WTC11 (cell line): ENCODE results near the gene ABCA1. TPM values are rescaled to one million over a fixed set of nuclear protein-coding genes. Genes with fewer than 3 reads are reported as not detected.
"Not testable (repeated sequence)": the region's sequence is repeated elsewhere in the genome, so short reads cannot be mapped to it uniquely, and the experiment has no call there.

ENCODE experiments used
- ATAC-seq: fragments of 200-7000 bp; cut with Tn5 transposase; 2 replicates; pipeline ENCODE4 v1.10.0; 2021; ENCODE audit warnings: mild to moderate bottlenecking, moderate library complexity
- CTCF ChIA-PET: fragments of 300-600 bp; sonication (Branson Sonifier 250); formaldehyde crosslinking; loops from one replicate; lab custom pipeline; 2021; ENCODE audit warnings: antibody characterized with exemption; lab: Charles Lee
- POLR2A ChIA-PET: fragments of 350-600 bp; sonication (Branson Sonifier 250); formaldehyde crosslinking; loops from one replicate; lab custom pipeline; 2021; ENCODE audit warnings: antibody characterized with exemption; lab: Charles Lee
- DNase-seq: peaks from one replicate; pipeline ENCODE4 v3.0.0; 2021; ENCODE audit warnings: low spot score
- H3K27ac Mint-ChIP-seq: 2 replicates; pipeline ENCODE4 v1.8.0; 2021; ENCODE audit warnings: mixed read lengths
- H3K27me3 Mint-ChIP-seq: 2 replicates; pipeline ENCODE4 v1.8.0; 2021; ENCODE audit warnings: low read depth, mild to moderate bottlenecking, moderate library complexity, mixed read lengths
- H3K36me3 Mint-ChIP-seq: 2 replicates; pipeline ENCODE4 v1.8.0; 2021; ENCODE audit warnings: mixed read lengths
- H3K4me1 Mint-ChIP-seq: 2 replicates; pipeline ENCODE4 v1.8.0; 2022; ENCODE audit warnings: mixed read lengths
- H3K4me3 Mint-ChIP-seq: 2 replicates; pipeline ENCODE4 v1.8.0; 2021; ENCODE audit warnings: mild to moderate bottlenecking, moderate library complexity, mixed read lengths
- H3K9me3 Mint-ChIP-seq: 2 replicates; pipeline ENCODE4 v1.8.0; 2021; ENCODE audit warnings: mixed read lengths
- CBFB ChIP-seq: sonication (generic); formaldehyde crosslinking; IDR thresholded peaks from 2 replicates; pipeline ENCODE4 v1.8.1; 2022; ENCODE audit warnings: mild to moderate bottlenecking, low read depth, missing genetic modification reagents
- ETV6 ChIP-seq: sonication (generic); formaldehyde crosslinking; IDR thresholded peaks from 2 replicates; pipeline ENCODE4 v1.8.1; 2022; ENCODE audit warnings: mild to moderate bottlenecking, missing genetic modification reagents
- GABPB1 ChIP-seq: sonication (generic); formaldehyde crosslinking; IDR thresholded peaks from 2 replicates; pipeline ENCODE4 v1.8.1; 2023; ENCODE audit warnings: mild to moderate bottlenecking, missing genetic modification reagents
- IRF2 ChIP-seq: sonication (generic); formaldehyde crosslinking; IDR thresholded peaks from 2 replicates; pipeline ENCODE4 v1.8.0; 2022; ENCODE audit warnings: low read depth, missing genetic modification reagents, borderline replicate concordance
- NFE2L1 ChIP-seq: sonication (generic); formaldehyde crosslinking; IDR thresholded peaks from 2 replicates; pipeline ENCODE4 v1.8.1; 2023; ENCODE audit warnings: missing genetic modification reagents
- SOX15 ChIP-seq: fragments of 250-450 bp; sonication (Bioruptor Pico); IDR thresholded peaks from 2 replicates; pipeline ENCODE4 v1.9.0; 2021; ENCODE audit warnings: mild to moderate bottlenecking
- SP1 ChIP-seq: sonication (generic); formaldehyde crosslinking; conservative IDR thresholded peaks from 2 replicates; pipeline ENCODE4 v1.8.1; 2022; ENCODE audit warnings: missing genetic modification reagents
- ZBTB43 ChIP-seq: sonication (generic); formaldehyde crosslinking; IDR thresholded peaks from 2 replicates; pipeline ENCODE4 v1.8.1; 2023; ENCODE audit warnings: mild to moderate bottlenecking, missing genetic modification reagents
- ZNF416 ChIP-seq: fragments of 250-450 bp; sonication (Bioruptor Pico); IDR thresholded peaks from 2 replicates; pipeline ENCODE4 v1.9.0; 2021; ENCODE audit warnings: mild to moderate bottlenecking, inconsistent platforms
- ZNF423 ChIP-seq: fragments of 250-450 bp; sonication (Bioruptor Pico); IDR thresholded peaks from 2 replicates; pipeline ENCODE4 v2.1.2; 2022; ENCODE audit warnings: mild to moderate bottlenecking, moderate library complexity
- ZNF671 ChIP-seq: fragments of 250-450 bp; sonication (Bioruptor Pico); IDR thresholded peaks from 2 replicates; pipeline ENCODE4 v1.8.0; 2021; ENCODE audit warnings: mild to moderate bottlenecking
- total RNA-seq: library from RNA; stranded (reverse); gene quantifications from 3 replicates; pipeline ENCODE4 v1.2.3, GENCODE V29; 2021

Gene ABCA1
- total RNA-seq, 1 experiment from 2014 or later = 7.8 TPM

GRCh38 chr9:104927912-104928740 lies at the start of gene ABCA1 (continued):
- no peak for TF ChIP-seq NFE2L1 (CRISPR knock-in tag)
- no peak for TF ChIP-seq SOX15 (CRISPR knock-in tag)
- peak; percentile 81 for TF ChIP-seq SP1 (CRISPR knock-in tag)
- TF ChIP-seq, all 79 proteins: peak for 8

- Mint-ChIP-seq H3K9me3 (no peaks in the 10 kb centered on the region), H3K36me3 (no peaks in the 10 kb centered on the region), H3K27ac (no peak overlapping the region), H3K4me1 (peaks cover 3% of the 10 kb centered on the region; the same call in 1 of the 2 replicates), H3K27me3 (no peaks in the 10 kb centered on the region), H3K4me3 (no peak overlapping the region)
- ATAC-seq (no peak), DNase-seq (no peak)
- ChIA-PET POLR2A (no interaction called here), CTCF (no interaction called here)
- TF ChIP-seq GABPB1 (CRISPR knock-in tag) (no peak), ZBTB43 (CRISPR knock-in tag) (no peak), CBFB (CRISPR knock-in tag) (no peak), ZNF416 (no peak), IRF2 (no peak), ZNF671 (CRISPR knock-in tag) (no peak)
Measured at GRCh38 chr9:104977580-104977979, 49.6 kb upstream of the ABCA1 start.

DNA sequence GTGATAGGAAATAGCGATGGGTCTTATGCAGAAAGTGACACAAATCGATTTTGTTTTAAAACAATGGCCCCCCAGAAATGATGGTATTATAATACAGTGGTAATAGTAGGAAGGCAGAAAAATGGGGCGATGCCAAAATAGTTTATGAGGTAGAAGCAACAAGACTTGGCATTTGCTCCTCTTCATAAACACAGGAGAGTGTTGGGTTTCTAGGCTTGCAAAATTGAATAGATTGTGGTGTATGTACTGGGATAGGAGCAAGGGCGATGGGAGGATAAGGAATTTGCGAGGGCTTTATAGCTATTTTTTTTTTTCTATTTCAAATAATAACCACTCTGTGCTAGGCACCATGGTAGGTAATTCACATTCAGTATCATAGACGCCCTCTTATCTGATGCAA lies 49.2 kb upstream of the ABCA1 start:
- peaks cover 5% of the 10 kb centered on the region for H3K4me1 Mint-ChIP-seq
- H3K4me3 Mint-ChIP-seq = no peak overlapping the region
- no peaks in the 10 kb centered on the region for H3K9me3 Mint-ChIP-seq
- ChIA-PET POLR2A (no interaction called here), CTCF (no interaction called here)
- ATAC-seq (no peak), DNase-seq (no peak)
- no peaks in the 10 kb centered on the region for H3K36me3 Mint-ChIP-seq
- no peak overlapping the region for H3K27ac Mint-ChIP-seq
- no peak for TF ChIP-seq ETV6
- H3K27me3 Mint-ChIP-seq = no peaks in the 10 kb centered on the region

DNA sequence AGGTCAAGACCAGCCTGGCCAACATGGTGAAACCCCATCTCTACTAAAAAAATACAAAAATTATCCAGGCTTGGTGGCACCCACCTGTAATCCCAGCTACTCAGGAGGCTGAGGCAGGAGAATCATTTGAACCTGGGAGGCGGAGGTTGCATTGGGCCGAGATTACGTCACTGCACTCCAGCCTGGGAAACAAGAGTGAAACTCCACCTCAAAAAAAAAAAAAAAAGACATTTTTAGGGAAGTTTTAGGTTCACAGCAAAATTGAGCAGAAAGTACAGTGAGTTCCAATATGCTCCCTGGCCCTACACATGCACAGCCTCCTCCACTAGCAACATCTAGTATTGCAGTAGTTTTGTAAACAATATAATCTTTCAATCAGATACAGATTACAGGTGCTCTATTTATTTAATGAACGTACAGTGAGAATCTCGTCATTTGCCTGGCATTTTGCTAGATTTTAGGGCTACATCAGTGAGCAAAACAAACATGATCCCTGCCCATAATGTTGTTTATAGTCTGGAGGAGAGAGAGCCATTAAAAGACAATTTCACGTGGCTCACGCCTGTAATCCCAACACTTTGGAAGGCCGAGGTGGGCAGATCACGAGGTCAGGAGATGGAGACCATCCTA lies 48.1 kb upstream of the ABCA1 start:
- ATAC-seq, H3K9me3 Mint-ChIP-seq, POLR2A ChIA-PET, H3K4me3 Mint-ChIP-seq, H3K27ac Mint-ChIP-seq, H3K4me1 Mint-ChIP-seq, DNase-seq, H3K27me3 Mint-ChIP-seq, H3K36me3 Mint-ChIP-seq: not testable (repeated sequence)
- CTCF ChIA-PET = interaction anchor here (0.7 kb wide), 1 partner anchor 482 kb away, joined by 3 read pairs; no protein-coding TSS in a partner anchor

DNA sequence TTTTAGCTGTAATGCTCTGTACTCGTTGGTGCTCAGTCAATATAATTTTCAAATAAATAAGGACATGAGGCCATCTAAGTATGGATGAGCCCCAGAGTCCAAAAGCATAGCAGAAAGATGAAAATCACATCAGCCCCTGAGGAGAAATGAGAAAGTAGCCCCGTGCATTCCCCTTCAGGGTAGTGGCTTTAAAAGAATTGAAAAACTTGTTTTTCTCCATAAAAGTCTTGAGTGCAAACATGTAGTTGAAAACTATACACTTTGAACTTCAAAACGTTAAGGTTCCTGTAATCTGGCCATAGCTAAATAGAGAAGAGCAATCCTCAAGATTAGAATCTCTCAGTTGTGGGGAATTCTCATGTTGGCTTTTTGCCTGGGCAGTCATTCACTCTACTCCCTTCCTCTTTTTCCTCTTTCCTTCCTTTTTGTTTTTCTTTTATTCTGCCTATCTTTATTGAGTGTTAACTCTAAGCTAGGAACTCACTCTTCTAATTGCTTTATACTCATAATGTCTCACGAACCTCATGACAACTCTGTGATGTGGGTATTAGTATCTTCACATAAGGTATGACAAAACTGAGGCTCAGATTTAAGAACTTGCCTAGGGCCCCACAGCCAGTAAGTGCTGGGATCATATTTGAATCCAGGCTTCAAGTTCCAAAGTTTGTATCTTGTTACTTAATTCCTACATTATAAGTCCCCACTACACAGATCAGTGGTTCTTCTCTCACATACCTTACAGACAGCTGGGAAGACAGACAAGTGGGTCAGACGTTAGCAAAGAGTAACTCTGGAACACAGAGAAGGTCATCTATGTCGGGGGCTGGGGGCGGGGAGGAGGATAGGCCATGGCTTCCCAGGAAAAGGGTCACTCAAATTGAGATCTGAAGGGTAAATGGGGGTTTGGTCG lies 46.4 kb upstream of the ABCA1 start:
- H3K4me3 Mint-ChIP-seq = no peak overlapping the region
- no peak overlapping the region for H3K27ac Mint-ChIP-seq
- no peak for DNase-seq
- CTCF ChIA-PET = no interaction called here
- H3K27me3 Mint-ChIP-seq = peaks cover 3% of the 10 kb centered on the region; the same call in 1 of the 2 replicates
- no peak for TF ChIP-seq ZNF423 (CRISPR knock-in tag)
- TF ChIP-seq, all 79 proteins: peak for 0
- no peaks in the 10 kb centered on the region for H3K36me3 Mint-ChIP-seq
- ATAC-seq = no peak
- POLR2A ChIA-PET = no interaction called here
- no peaks in the 10 kb centered on the region for H3K9me3 Mint-ChIP-seq
- H3K4me1 Mint-ChIP-seq = peaks cover 24% of the 10 kb centered on the region
